ENCODE measurements around the gene HPSE2. TPM values are rescaled to one million over a fixed set of nuclear protein-coding genes. Genes with fewer than 3 reads are reported as not detected.

The HPSE2 gene
- total RNA-seq, 1 experiment from 2014 or later = 0.05 TPM

GRCh38 chr10:98632456-98633150, 603.0 kb downstream of the HPSE2 start:
- ChIA-PET RAD21 (ENCODE audit: low non-redundant PET in 1 of 2, low total read pairs in 2 of 2, uncharacterized antibody in 2 of 2, unreplicated experiment in 2 of 2) (no interaction called here), CTCF (no interaction called here), POLR2A (no interaction called here)
- no TSS peak for BruUV-seq (replicated peaks)
- H3K27ac ChIP-seq (ENCODE audit: low read depth, low read length) = no peak overlapping the region
- H3K4me2 ChIP-seq (ENCODE audit: low read length) = no peak overlapping the region
- H4K20me1 ChIP-seq (ENCODE audit: insufficient read depth) = no peaks in the 10 kb centered on the region
- no peaks in the 10 kb centered on the region for H3K79me2 ChIP-seq (ENCODE audit: insufficient read depth, low read length)
- H3K27me3 ChIP-seq (ENCODE audit: insufficient read depth, low read length) = 0 out of 2 replicates have a peak, but pooled peaks cover 26% of the 10 kb centered on the region
- H3K9ac ChIP-seq (ENCODE audit: low read length) = no peak overlapping the region
- H3K9me3 ChIP-seq (ENCODE audit: control insufficient read depth in 1 of 2, insufficient read depth in 1 of 2, low read depth in 1 of 2, low read length in 2 of 2) = no peaks in the 10 kb centered on the region
- no peak for TF ChIP-seq ZFX (IDR thresholded peaks at IDR 0.05)
- intact Hi-C loops (cut with micrococcal nuclease) = no loop called here
- H3K4me3 ChIP-seq (replicated peaks in 1 of 2; ENCODE audit: low read depth in 1 of 2, low read length in 2 of 2) = no peak overlapping the region
- H3K36me3 ChIP-seq (ENCODE audit: control insufficient read depth in 1 of 2, insufficient read depth in 2 of 2, low read length in 2 of 2) = no peaks in the 10 kb centered on the region
- ATAC-seq (no peak), DNase-seq (ENCODE audit: low read depth, low spot score) (no peak)
- no peak overlapping the region for H2AFZ ChIP-seq (ENCODE audit: low read depth, low read length, poor library complexity, severe bottlenecking)
- no peaks in the 10 kb centered on the region for H3K4me1 ChIP-seq (ENCODE audit: control insufficient read depth in 1 of 2, insufficient read depth in 2 of 2, low read length in 2 of 2)
- H3K9me2 ChIP-seq (ENCODE audit: insufficient read depth) = no peaks in the 10 kb centered on the region

GRCh38 chr10:98628206-98628605, 607.4 kb downstream of the HPSE2 start:
- ChIA-PET POLR2A (no interaction called here), CTCF (no interaction called here), RAD21 (ENCODE audit: low non-redundant PET in 1 of 2, low total read pairs in 2 of 2, uncharacterized antibody in 2 of 2, unreplicated experiment in 2 of 2) (no interaction called here)
- Histone ChIP-seq H3K9ac (ENCODE audit: low read length) (no peak overlapping the region), H3K9me3 (ENCODE audit: control insufficient read depth in 1 of 2, insufficient read depth in 1 of 2, low read depth in 1 of 2, low read length in 2 of 2) (no peaks in the 10 kb centered on the region), H3K79me2 (ENCODE audit: insufficient read depth, low read length) (no peaks in the 10 kb centered on the region), H3K9me2 (ENCODE audit: insufficient read depth) (no peaks in the 10 kb centered on the region), H2AFZ (ENCODE audit: low read depth, low read length, poor library complexity, severe bottlenecking) (no peak overlapping the region), H3K27me3 (ENCODE audit: insufficient read depth, low read length) (0 out of 2 replicates have a peak, but pooled peaks cover 20% of the 10 kb centered on the region), H3K4me1 (ENCODE audit: control insufficient read depth in 1 of 2, insufficient read depth in 2 of 2, low read length in 2 of 2) (no peaks in the 10 kb centered on the region), H3K27ac (ENCODE audit: low read depth, low read length) (no peak overlapping the region), H3K4me2 (ENCODE audit: low read length) (no peak overlapping the region), H4K20me1 (ENCODE audit: insufficient read depth) (no peaks in the 10 kb centered on the region), H3K4me3 (replicated peaks in 1 of 2; ENCODE audit: low read depth in 1 of 2, low read length in 2 of 2) (no peak overlapping the region), H3K36me3 (ENCODE audit: control insufficient read depth in 1 of 2, insufficient read depth in 2 of 2, low read length in 2 of 2) (no peaks in the 10 kb centered on the region)
- TF ChIP-seq YY1 (IDR thresholded peaks at IDR 0.05; ENCODE audit: extremely low read depth, insufficient replicate concordance, low read depth, low read length) (no peak), REST (IDR thresholded peaks at IDR 0.05; ENCODE audit: low read depth) (no peak), CTCF (IDR thresholded peaks at IDR 0.05 in 2 of 3, conservative IDR thresholded peaks at IDR 0.05 in 1 of 3; ENCODE audit: borderline replicate concordance in 1 of 3, insufficient read depth in 1 of 3, low read depth in 2 of 3, low read length in 2 of 3) (no peak), FOSL1 (IDR thresholded peaks at IDR 0.05; ENCODE audit: low read depth) (no peak), CBX3 (IDR thresholded peaks at IDR 0.05; ENCODE audit: low read depth) (no peak), ZNF274 (IDR thresholded peaks at IDR 0.05; ENCODE audit: low read depth, low read length) (no peak), CEBPB (IDR thresholded peaks at IDR 0.05; ENCODE audit: low read depth) (no peak), POLR2A (IDR thresholded peaks at IDR 0.05; ENCODE audit: borderline replicate concordance, extremely low read depth, insufficient read depth, insufficient read length) (no peak), ELF1 (IDR thresholded peaks at IDR 0.05; ENCODE audit: borderline replicate concordance, low read depth) (no peak), TCF7L2 (IDR thresholded peaks at IDR 0.05; ENCODE audit: borderline replicate concordance, extremely low read depth, insufficient read depth, insufficient read length) (no peak), RAD21 (IDR thresholded peaks at IDR 0.05; ENCODE audit: low read depth) (no peak), ATF3 (IDR thresholded peaks at IDR 0.05) (no peak), EZH2 (IDR thresholded peaks at IDR 0.05) (no peak), JUND (IDR thresholded peaks at IDR 0.05) (no peak)
- DNase-seq (ENCODE audit: low read depth, low spot score) (no peak), ATAC-seq (no peak)
- intact Hi-C loops (cut with micrococcal nuclease) = loop anchor here (5.0 kb wide), 1 partner anchor 36 kb away; no protein-coding TSS in a partner anchor
- no TSS peak for BruUV-seq (replicated peaks)

Measured in HCT116 (cell line).